Femur (tissue), 1 donor: ENCODE results near the gene CD1D.
"Not testable (repeated sequence)": the region's sequence is repeated elsewhere in the genome, so short reads cannot be mapped to it uniquely, and the experiment has no call there.

Experiments used
- DNase-seq: peaks from one replicate; pipeline ENCODE4 v3.0.0-alpha.2; 2017

Gene CD1D

DNA sequence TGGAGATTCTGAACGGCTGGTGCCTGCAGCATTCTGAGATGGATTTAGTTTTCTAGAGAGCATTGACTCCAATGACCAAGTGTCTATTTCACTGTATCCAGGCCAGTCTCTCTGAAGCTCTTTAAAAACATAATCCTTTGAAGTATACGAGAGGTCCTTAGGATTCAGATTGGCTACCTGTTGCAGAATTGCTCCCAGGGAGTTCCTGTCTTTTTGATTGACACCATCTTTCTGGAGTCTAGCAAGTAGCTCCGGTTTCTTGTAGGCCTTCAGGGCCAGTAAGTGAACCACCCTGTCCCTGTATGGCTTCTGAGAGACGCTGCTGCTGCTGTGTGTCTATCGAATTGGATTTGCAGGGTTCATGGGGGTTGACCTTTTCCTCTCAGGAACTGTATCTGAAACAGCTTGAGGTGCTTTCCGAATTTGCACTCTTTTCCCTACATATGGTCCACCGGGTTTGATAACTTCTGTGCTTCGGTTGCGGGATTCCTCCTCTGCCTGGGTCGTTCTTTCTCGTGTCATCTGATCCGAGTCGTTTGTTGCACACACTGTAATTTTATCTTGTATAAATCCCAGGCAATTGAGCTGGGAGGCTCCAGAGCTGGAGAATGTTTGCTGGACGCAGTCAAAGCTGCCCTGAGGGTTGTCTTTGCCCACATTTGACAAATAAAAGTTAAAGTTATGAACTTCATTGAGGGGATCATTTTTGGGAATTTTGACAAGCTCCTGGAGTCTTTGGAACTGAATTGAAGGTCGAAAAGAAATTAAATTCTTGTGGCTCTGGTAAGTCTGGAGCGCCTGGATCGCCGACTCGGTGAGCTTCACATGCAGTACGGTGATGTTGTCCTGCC, 3.6 kb upstream of the CD1D start:
- DNase-seq = not testable (repeated sequence)

DNA sequence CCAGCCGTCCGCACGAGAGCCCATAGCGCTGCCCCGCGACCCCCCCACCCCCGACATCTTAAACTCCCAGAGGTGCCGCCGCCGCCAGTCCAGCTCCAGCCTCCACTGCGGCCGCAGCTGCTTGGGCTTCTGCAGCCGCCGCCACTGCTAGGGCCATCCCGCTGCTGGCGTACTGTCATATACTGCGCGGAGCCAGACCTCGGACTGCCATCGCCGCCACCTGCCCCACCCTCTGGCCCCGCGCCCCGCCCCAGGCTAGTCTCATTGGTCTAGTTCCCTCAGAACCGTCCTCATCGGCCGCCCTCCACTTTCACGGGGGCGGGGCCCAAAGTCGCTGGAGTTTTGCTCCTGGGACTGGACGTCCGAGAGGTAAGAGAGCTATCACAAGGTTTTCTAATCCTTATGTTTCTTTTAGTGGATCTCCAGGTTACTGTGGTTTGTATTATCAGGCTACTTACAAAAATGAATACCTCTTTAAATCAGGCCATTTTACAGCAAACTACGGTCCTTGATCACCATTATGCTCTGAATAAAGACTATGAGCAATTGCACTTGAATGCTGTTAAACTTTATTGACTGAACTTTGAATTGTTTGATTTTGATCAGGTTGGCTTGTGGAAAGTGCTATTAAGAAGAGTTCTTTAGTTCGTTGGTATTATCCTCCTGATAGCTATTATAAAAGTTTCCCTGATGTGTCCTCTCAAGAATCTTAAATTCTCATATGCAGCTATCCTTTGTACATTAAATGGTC, 2.8 kb upstream of the CD1D start:
- peak; percentile 93 for DNase-seq

DNA sequence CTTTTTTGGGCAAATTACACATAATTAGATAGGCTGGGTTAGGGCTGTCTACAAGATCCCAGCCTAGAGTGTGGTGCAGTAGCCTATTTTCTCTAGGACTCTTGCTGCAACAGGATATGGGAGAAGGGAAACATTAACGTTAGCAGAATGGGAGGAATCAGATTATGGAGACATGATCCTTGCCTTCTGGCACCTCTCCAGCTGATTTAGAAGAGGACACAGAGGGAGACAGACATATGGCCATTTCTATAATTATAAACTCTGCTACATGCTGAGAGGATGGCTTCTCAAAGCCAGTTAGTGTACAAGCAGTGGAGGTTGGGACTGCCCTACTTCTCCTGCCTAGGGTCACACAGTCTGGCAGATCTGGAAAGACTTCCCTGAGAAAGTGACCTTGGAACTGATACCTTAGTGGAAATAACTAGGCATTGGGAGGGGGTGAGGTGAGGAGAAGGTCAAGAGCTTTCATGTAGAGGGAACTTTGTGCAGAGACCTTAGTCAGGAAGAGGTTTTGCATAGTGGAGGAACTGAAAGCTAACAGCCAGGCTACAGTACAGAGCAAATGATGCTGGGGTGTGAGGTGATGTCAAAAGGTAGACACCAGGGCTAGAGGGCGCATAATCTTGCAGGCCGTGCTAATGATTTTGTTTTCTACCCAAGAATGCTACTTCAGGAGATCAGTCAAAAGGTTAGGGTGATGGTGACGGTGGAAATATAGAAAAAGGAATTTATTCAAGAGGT, 1.2 kb upstream of the CD1D start:
- DNase-seq = no peak

DNA sequence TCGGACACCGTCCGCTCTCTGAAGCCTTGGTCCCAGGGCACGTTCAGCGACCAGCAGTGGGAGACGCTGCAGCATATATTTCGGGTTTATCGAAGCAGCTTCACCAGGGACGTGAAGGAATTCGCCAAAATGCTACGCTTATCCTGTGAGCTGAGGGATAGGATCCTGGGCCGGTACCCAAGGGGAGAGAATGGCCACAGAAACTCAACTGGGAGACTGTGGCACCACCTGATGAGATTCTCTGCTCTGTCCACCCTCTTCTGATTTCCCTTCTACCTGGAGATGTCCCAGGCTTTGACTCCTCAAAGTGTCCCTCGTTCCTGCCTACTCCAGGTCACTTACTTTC, 855 bp downstream of the CD1D start:
- no peak for DNase-seq

DNA sequence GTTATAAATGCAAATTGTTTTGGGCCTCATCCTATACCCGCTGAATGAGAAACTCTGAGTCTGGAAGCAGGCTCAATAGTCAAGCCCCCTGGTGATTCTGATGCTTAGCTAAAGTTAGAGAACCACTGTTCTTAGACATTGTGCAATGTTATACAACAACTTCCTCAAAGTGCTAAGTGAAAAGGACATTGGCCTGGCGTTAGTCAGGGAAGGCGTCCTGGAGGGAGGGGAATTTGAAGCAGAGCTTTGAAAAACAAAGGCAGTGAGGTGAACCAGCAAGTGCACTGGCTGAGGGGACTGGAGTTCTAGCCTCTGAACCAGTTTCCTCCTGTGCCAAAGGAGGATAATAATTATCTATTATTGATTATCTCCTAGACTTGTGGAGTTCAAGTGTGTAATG, 5.1 kb downstream of the CD1D start:
- no peak for DNase-seq

DNA sequence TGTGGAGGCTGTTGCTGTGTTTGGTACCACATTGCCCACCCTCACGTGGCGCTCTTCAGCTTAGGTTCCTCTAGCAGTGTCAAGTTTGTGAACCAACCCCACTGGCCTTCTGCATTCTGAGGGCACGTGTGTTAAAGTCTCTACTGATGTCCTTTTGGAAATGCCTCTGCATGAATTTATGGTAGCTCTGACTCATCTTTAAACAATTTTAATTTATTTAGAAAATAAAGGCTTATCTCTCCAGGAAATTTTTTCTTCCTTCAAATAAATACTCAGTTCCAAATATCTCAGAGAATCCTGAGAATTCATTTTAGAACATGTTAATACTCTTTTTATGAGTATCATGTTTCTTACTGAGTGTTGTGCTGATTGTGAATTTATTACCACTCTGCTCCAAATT, 5.5 kb downstream of the CD1D start:
- no peak for DNase-seq

DNA sequence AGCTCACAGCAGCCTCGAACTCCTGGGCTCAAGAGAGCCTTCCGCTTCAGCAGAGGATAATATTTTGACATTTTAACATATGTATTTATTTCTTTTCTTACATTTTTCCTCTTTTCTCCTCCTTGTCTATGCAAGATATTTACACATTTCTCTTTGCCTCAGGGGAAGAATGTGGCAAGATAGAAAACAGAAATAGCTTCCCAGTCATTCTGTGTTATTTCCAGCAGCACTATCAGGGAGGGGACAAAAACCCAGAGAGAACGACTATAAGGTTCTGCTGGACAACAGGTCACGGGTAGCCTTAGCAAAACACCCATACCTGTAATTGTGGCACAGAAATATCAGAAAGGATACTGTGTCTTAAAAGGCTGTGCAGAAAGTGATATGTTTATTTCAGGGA, 7.9 kb downstream of the CD1D start:
- DNase-seq = no peak

DNA sequence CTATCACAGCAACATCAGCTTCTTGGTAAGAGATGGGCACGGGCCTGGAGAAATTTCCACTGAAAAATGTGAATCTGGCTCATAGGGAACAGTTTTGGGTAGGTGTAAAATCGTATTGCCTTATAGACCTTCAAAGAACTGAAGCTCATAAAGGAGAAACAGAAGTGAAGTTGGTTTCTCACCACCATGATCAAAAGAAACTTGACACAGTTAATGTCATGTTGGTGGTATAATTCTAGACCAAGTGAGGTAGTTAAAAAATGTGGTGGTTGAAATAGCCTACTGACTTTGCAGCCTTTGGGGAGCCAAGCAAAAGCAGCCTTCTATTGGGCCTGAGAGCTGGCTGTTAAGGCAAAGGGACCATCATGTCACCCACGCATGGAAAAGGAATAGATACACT, 8.9 kb downstream of the CD1D start:
- DNase-seq = no peak

DNA sequence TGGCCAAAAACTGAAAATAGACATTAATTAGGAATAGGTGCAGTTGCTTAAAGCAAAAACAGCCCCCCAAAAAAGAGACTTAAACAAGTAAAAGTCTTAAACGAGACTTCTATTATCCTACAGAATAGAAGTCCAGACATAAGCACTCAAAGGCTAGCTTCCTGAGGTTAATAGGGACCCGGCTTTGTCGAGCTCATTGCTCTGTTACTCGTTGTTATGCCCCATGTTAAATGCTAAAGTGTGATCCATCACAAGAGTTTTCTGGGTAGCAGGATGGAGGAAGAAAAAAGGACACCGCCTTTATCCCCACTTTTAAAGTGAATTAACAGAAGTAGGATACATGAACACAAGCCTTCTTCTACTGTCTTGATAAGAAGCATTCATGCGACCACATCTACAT, 10.6 kb downstream of the CD1D start:
- DNase-seq = no peak

DNA sequence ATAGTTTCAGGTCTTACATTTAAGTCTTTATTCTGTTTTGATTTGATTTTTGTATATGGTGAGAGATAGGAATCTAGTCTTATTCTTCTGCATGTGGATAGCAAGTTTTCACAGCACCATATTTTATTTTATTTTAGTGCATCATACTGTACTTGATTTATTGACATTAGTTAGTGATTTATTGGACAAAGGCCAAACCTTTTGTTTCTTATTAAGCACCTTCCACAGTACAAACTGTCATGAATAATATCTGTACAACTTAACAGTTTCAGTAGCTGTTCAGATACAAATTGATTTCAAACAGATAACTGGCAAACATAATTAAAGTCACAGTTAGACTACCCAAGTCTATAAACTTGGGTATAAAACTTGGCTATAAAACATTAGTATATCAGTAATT, 15.8 kb downstream of the CD1D start:
- no peak for DNase-seq

DNA sequence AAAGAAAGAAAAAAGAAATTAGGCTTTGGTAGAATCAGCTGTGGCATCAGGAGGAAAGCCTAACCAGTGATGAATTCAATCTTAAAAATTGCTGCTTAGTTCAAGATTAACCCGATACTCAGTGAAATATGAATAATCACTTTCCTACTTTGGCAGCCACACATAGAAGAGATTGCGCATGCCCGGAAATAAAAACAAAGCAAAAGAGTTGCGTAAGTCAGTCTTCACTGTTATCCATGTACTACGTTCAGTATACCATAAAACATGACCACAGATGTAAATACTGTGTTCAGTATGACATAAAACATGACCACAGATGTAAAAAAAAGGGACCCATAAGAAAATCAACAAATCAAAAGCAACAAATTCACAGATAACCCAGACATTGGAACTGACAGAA, 19.2 kb downstream of the CD1D start:
- DNase-seq = no peak

DNA sequence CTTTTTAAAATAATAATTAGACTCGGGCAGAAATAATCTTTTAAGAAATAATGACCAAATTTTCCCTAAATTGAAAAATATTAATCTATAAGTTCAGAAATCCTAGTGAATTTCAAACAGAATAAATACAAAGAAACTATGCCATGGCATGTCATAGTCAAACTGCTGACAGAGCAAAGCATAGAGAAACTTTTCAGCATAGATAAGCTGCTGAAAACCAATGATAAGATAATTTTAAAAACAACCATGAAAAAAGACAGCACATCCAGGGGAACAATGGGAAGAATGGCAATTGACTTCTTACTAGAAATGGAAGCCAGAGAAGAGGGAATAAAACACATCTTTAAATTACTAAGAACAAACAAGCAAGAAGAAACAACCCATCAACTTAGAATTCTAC, 19.8 kb downstream of the CD1D start:
- no peak for DNase-seq

DNA sequence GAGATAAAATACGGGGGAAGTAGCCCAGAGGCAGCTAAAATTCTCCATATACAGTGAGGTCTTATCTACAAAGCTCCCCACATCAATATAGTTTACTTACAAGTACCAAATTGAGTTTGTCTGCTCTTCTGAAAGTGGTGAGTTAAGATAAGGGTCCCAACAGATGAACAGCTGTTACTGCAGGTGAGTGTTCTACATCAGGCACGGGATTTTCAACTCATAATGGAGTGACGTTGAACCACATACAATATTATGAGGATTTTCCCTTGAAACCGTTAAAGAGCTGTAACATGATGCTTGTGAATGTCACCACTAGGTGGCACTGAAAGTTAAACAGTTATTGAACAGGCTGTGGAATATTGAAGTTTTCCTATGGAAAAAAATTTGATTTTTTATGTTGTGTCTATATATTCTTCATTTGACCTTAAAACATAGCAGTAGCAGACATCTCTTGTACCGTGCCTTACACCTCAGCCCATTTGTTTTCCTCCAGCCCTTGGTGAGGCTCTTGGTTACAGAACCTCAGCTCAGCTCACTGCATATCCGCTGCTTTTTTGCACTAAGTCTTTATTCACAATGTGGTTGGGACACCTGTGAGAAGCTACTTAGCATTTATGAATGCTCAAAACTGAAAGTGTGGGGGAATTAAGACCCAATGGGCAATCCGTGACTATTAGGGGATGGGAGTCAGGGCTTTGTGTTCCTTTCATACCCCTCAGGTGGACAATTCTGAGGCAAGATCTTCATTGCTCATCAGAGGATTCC, 23.2 kb downstream of the CD1D start:
- DNase-seq = no peak

DNA sequence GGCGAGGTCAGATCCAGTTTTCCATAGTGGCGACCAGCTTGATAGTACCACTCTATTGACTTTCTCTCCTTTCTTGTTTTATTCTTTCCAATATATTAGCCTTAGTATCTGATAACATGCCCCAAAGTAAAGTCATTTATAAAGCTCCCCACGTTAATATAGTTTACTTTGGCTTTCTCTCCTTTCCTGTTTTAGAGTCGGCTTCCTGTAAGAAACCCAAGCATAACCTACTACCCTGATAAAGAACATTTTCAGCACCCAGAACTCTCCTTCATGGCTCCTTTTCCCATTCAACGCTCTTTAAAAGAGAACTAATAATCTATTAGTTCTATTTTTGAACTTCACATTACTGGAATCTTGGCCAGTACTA, 23.7 kb downstream of the CD1D start:
- no peak for DNase-seq

DNA sequence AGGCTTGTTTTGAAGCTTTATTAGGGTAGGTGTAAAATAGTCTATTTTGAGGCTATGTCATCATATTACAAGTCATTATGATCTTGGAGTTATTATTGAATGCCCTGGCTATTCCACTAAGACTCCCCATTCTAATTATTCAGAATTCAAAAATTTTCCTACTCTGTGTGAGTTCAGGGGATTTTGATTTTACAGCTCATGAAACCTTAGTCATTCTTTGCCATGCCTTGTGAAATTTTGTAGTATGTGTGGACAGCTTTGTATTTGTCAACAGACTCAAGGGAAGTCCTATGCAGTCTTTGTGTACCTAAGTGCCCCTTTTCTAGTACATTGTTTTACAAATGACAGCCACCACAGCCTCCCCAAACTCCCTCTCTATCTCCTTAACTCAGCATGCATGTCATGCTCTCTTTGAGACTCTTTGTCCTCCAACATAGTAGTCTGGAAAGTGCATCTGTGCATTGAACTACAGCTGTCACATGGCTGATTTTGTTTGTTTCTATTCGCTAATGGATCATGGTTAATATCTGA, 28.0 kb downstream of the CD1D start:
- DNase-seq = no peak

DNA sequence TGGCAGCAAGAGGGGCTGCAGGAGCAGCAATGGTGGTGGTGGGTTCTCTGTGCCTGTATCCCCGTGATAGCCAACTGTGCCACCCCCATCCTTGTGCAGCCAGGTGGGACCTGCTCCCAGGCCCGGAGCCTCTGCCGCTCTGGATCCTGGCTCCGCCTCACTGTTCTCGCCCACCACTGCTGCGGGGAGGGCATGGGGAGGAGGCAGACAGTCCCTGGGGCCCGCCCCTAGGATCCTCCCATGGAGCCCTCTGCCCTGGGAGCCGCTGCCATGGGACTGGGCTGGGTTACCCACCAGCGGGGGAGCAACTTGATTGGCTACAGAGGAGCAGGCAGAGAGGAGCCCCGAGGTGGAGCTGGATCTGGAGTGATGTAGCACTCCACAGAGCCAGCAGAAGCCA, 31.6 kb downstream of the CD1D start:
- DNase-seq = no peak

DNA sequence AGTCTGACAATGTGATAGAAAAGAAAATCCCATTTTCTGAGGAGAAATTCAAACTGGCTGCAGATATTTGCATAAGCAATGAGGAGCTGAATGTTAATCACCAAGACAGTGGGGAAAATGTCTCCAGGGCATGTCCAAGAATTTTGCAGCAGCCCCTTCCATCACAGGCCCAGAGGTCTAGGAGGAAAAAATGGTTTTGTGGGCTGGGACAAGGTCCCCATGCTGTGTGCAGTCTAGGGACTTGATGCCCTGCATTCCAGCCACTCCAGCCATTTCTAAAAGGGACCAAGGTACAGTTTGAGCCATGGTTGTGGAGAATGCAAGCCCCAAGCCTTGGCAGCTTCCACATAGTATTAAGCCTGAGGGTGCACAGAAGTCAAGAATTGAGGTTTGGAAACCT, 42.8 kb downstream of the CD1D start:
- DNase-seq = not testable (repeated sequence)

DNA sequence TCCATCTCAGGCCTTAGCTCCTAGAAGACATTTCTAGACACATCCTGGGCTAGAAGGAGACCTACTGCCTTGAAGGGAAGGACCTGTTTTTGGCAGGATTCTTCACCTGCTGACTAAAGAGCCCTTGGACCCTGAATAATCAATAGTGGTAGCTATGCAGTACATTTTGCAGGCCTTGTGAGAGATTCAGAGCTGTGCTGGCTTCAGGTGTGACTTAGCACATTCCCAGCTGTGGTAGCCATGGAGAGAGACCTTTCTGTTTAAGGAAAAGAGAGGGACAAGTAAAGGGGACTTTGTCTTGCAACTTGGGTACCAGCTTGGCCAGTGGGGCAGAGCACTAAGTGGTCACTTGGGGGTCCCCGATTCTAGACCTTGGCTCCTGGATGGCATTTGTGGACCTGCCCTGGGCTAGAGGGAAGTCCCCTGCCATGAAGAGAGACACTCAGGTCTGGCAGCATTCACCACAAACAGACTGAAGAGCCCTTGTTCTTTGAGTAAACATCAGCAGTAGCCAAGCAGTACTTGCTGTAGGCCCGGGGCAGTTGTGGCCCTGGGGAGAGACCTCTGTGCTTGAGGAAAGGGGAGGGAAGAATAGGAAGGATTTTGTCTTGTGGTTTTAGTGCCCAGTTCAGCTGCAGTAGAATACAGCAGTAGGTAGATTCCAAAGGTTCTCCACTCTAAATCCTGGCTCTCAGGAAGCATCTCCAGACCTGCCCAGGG, 47.4 kb downstream of the CD1D start:
- no peak for DNase-seq
